Fibroblast of the aortic adventitia (primary cell): ENCODE data around the gene MACROH2A1. TPM values are rescaled to one million over a fixed set of nuclear protein-coding genes. Genes with fewer than 3 reads are reported as not detected.
A peak's percentile ranks its signal among the peaks of the same experiment; 100 is the strongest.

ENCODE experiments used
- DNase-seq: peaks from one replicate; pipeline ENCODE4 v3.0.0-alpha.2; 2010; ENCODE audit warnings: low read depth
- H3K4me3 ChIP-seq: 2 replicates; pipeline ENCODE4 v1.5.1; 2011; ENCODE audit warnings: low read depth, mild to moderate bottlenecking, control low read depth, low read length, moderate library complexity
- total RNA-seq: library from RNA; depleted of rRNA; stranded (reverse); fragments of >200 nt; gene quantifications from 2 replicates; pipeline ENCODE4 v1.2.3, GENCODE V29; 2012; ENCODE audit warnings: low replicate concordance
- TF ChIP-seq, protein P1 (sequence below): IDR thresholded peaks from 2 replicates; pipeline ENCODE4 v1.5.1; 2011; ENCODE audit warnings: mild to moderate bottlenecking, low read length, control low read depth, inconsistent platforms; ENCODE audit not compliant: insufficient read depth

The MACROH2A1 gene
- total RNA-seq, 1 donor: 116 TPM

DNA sequence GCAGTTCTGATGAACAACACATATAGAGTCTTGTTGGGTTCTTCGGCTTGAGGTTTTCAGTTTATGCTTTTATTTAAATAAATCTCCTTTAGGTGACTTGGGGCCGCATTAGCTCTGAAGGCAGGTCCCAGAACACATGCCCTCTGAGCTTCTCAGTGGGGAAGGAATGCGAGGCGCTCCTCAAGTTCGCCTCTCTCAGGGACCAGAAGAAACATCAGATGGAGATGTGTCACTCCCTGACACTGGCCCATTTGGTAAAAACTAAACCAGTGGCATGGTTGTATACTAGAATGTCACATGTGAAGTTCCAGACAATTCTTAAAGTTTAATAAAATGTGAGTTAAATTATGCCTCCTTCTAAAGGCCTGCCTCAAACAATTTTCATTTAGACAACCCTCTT lies 1.9 kb downstream of the MACROH2A1 start:
- DNase-seq: no peak
- H3K4me3 ChIP-seq: no peak overlapping the region
- TF ChIP-seq, protein P1, sequence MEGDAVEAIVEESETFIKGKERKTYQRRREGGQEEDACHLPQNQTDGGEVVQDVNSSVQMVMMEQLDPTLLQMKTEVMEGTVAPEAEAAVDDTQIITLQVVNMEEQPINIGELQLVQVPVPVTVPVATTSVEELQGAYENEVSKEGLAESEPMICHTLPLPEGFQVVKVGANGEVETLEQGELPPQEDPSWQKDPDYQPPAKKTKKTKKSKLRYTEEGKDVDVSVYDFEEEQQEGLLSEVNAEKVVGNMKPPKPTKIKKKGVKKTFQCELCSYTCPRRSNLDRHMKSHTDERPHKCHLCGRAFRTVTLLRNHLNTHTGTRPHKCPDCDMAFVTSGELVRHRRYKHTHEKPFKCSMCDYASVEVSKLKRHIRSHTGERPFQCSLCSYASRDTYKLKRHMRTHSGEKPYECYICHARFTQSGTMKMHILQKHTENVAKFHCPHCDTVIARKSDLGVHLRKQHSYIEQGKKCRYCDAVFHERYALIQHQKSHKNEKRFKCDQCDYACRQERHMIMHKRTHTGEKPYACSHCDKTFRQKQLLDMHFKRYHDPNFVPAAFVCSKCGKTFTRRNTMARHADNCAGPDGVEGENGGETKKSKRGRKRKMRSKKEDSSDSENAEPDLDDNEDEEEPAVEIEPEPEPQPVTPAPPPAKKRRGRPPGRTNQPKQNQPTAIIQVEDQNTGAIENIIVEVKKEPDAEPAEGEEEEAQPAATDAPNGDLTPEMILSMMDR: no peak

DNA sequence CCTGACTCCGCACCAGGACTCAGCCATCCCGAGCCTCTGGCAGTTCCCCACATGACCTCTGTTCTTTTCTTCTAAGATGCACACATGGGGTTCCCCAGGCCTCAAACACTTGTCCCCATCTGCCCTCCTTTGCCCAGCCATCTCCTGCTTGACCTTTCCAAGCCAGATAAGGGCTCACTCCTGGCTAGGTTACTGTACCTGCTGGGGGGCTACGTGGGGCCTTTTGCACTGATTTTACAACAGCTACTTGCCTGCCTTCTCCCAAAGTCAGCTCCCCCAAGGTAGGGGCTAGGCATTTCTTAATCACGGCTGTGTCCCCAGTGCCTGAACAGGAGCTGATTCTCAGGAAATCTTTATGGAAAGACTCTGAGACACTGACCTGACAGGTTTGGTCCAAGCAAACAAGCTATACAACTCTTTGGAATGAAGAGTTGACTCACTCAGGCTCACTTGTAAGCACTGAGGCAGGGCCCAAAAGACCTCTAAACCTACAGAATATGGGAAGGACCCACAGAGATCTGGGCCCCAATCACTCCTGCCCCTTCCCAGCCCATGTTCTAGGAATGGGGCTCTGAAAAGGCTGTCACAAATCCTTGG lies 2.5 kb downstream of the MACROH2A1 start:
- H3K4me3 ChIP-seq: no peak overlapping the region
- no peak for DNase-seq
- TF ChIP-seq, protein P1: no peak

GRCh38 chr5:135395866-135396265 lies 3.2 kb downstream of the MACROH2A1 start:
- TF ChIP-seq, protein P1: no peak
- peak; percentile 34 for DNase-seq

DNA sequence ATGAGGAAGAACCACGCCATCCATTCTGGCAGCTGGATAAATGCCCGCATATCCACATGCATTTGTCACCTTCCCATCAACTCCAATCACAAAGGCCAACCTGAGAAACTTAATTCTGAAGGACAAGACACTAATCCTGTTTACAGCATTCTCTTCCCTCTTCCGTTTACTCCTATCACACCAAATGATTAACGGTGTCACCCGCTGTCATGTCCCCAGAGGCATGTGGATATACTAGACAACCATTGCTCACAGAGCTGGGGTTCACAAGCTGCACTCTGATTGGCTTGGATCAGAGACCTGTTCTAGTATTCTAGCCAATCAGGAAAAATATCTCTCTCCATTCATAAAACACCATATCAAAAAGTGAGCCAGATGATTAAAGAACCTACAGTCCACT lies 3.6 kb downstream of the MACROH2A1 start:
- H3K4me3 ChIP-seq: no peak overlapping the region
- TF ChIP-seq, protein P1: no peak
- DNase-seq: no peak

More at GRCh38 chr5:135395866-135396265, 3.2 kb downstream of the MACROH2A1 start:
- no peak overlapping the region for H3K4me3 ChIP-seq

DNA sequence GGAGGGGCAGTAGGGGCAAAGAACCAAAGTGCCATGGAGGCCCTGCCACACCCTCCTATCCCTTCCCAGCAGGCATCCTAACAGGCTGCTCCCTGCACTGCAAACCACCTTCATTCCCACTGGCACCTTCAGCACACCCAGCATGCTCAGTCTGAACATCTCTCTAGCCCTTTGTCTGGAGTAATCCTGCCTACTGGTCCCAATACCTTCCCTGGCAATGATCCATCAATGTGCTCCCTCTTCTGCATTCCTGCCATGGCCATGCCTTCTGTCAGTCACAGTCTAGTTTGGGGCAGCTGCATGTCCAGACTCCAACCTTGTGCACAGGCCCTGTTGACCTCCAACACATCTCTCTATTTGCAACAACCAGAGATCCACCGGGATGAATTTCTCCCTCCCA lies 4.9 kb downstream of the MACROH2A1 start:
- TF ChIP-seq, protein P1: no peak
- no peak overlapping the region for H3K4me3 ChIP-seq
- DNase-seq: no peak

DNA sequence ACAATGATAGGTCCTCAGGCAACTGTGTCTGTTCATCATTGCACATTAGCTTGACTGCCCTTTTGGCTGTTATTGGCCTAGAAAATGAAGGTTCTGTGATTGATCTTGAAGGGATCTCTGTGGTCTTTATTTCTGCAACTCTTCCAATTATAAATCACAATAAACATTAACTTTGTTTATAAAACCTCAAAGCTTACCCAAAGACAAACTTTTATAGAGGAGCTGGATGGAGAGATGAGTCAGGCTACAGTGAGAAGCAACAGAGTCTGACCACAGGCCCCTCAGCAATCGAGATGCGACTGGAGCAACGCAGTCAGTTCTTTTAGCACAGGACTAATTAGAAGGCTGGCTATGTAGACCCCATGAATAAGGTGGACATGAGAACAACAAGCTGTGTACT lies 5.3 kb downstream of the MACROH2A1 start:
- no peak for DNase-seq
- H3K4me3 ChIP-seq: no peak overlapping the region
- TF ChIP-seq, protein P1: no peak

GRCh38 chr5:135393229-135393628 lies 5.8 kb downstream of the MACROH2A1 start:
- no peak overlapping the region for H3K4me3 ChIP-seq
- DNase-seq: no peak
- TF ChIP-seq, protein P1: no peak
